A673 (cell line): ENCODE results near the gene GUCY1B1. TPM values are rescaled to one million over a fixed set of nuclear protein-coding genes. Genes with fewer than 3 reads are reported as not detected.

Source experiments
- BruUV-seq: library from RNA; stranded (reverse); fragments of 400-500 nt; replicated peaks from 2 replicates; lab custom pipeline; 2021; lab: Mats Ljungman, UMichigan
- CTCF ChIA-PET: fragments of 300-600 bp; sonication (Branson Sonifier 250); formaldehyde crosslinking; loops from one replicate; lab custom pipeline; 2022; ENCODE audit warnings: antibody characterized with exemption; lab: Charles Lee
- POLR2A ChIA-PET: fragments of 300-600 bp; sonication (Branson Sonifier 250); formaldehyde crosslinking; loops from one replicate; lab custom pipeline; 2022; ENCODE audit warnings: antibody characterized with exemption; ENCODE audit not compliant: low non-redundant PET; lab: Charles Lee
- DNase-seq: peaks from one replicate; pipeline ENCODE4 v3.0.0-alpha.2; 2015; ENCODE audit warnings: low spot score
- H3K27ac ChIP-seq: fragments of 200-600 bp; sonication (generic); 2 replicates; pipeline ENCODE4 v1.5.1; 2016; ENCODE audit warnings: mixed run types, low read depth, mild to moderate bottlenecking, mixed read lengths, antibody characterized with exemption, low read length; ENCODE audit not compliant: poor library complexity, severe bottlenecking
- H3K27me3 ChIP-seq: fragments of 200-600 bp; sonication (generic); replicated peaks from 2 replicates; pipeline ENCODE4 v1.6.1; 2017; ENCODE audit warnings: mixed run types, low read depth, mild to moderate bottlenecking, mixed read lengths, antibody characterized with exemption, low read length; ENCODE audit not compliant: insufficient read depth, poor library complexity
- H3K36me3 ChIP-seq: fragments of 200-600 bp; sonication (generic); 2 replicates; pipeline ENCODE4 v1.6.1; 2016; ENCODE audit warnings: mixed run types, mild to moderate bottlenecking, mixed read lengths, antibody characterized with exemption, low read length; ENCODE audit not compliant: insufficient read depth, poor library complexity, severe bottlenecking
- H3K4me1 ChIP-seq: fragments of 200-600 bp; sonication (generic); 2 replicates; pipeline ENCODE4 v1.6.1; 2017; ENCODE audit warnings: mixed run types, mild to moderate bottlenecking, mixed read lengths, antibody characterized with exemption, low read length; ENCODE audit not compliant: insufficient read depth, poor library complexity, severe bottlenecking
- H3K4me3 ChIP-seq: fragments of 200-600 bp; sonication (generic); 2 replicates; pipeline ENCODE4 v1.5.1; 2016; ENCODE audit warnings: low read depth, mixed run types, mild to moderate bottlenecking, mixed read lengths, low read length; ENCODE audit not compliant: poor library complexity, severe bottlenecking
- H3K9me3 ChIP-seq: fragments of 200-600 bp; sonication (generic); 2 replicates; pipeline ENCODE4 v1.6.1; 2016; ENCODE audit warnings: mixed run types, low read depth, mild to moderate bottlenecking, mixed read lengths, antibody characterized with exemption, low read length; ENCODE audit not compliant: poor library complexity, severe bottlenecking
- EZH2 ChIP-seq: fragments of 200-600 bp; sonication (generic); IDR thresholded peaks from 2 replicates; pipeline ENCODE4 v1.6.1; 2017; ENCODE audit warnings: borderline replicate concordance, low read depth, mild to moderate bottlenecking, mixed read lengths, antibody characterized with exemption, low read length; ENCODE audit not compliant: poor library complexity, severe bottlenecking
- intact Hi-C: fragments of 100-400 bp; cut with micrococcal nuclease; formaldehyde crosslinking; loops from one replicate; pipeline ENCODE4 v1.10.0; 2022; ENCODE audit not compliant: unreplicated experiment
- total RNA-seq: library from RNA; stranded (reverse); gene quantifications from 2 replicates; pipeline ENCODE4 v1.2.3, GENCODE V29; 2021
- TF ChIP-seq, protein P1 (sequence below): fragments of 300-800, 200-600 bp; sonication (generic); conservative IDR thresholded peaks from 2 replicates; pipeline ENCODE4 v1.5.1; 2017; ENCODE audit warnings: low read depth, mild to moderate bottlenecking, antibody characterized with exemption, low read length, moderate library complexity, mixed read lengths

The GUCY1B1 gene
- total RNA-seq, 1 experiment from 2014 or later = not detected

DNA sequence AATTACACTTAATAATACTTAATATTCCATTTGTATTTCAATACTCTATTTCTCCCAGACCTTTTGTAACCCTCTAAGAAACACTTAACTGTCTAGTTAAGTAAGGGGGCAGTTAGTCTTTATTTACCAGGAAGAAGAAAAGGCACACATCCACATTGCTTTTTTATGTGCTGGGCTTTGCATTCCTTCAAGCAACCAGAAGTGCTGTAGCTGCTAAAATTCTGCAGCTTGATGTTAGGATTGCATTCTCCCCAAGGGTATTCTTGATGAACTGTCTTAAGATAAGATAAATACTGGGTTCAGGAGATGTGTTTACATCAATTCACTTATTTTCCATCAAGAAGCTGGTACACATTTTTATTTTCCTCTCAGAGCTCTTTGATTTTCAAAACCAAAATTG lies 83.3 kb downstream of the GUCY1B1 start:
- CTCF ChIA-PET = no interaction called here
- no peak for DNase-seq

GRCh38 chr4:155846929-155847328 lies 88.1 kb downstream of the GUCY1B1 start:
- Histone ChIP-seq H3K4me1 (no peaks in the 10 kb centered on the region), H3K4me3 (no peak overlapping the region), H3K27me3 (no peaks in the 10 kb centered on the region), H3K36me3 (no peaks in the 10 kb centered on the region), H3K27ac (no peak overlapping the region), H3K9me3 (peaks cover 8% of the 10 kb centered on the region)
- CTCF ChIA-PET = no interaction called here
- POLR2A ChIA-PET = interaction anchor here (0.6 kb wide), 1 partner anchor 106 kb away, joined by 3 read pairs; no protein-coding TSS in a partner anchor
- intact Hi-C loops = no loop called here
- DNase-seq = no peak
- BruUV-seq = no TSS peak
- TF ChIP-seq, protein P1, sequence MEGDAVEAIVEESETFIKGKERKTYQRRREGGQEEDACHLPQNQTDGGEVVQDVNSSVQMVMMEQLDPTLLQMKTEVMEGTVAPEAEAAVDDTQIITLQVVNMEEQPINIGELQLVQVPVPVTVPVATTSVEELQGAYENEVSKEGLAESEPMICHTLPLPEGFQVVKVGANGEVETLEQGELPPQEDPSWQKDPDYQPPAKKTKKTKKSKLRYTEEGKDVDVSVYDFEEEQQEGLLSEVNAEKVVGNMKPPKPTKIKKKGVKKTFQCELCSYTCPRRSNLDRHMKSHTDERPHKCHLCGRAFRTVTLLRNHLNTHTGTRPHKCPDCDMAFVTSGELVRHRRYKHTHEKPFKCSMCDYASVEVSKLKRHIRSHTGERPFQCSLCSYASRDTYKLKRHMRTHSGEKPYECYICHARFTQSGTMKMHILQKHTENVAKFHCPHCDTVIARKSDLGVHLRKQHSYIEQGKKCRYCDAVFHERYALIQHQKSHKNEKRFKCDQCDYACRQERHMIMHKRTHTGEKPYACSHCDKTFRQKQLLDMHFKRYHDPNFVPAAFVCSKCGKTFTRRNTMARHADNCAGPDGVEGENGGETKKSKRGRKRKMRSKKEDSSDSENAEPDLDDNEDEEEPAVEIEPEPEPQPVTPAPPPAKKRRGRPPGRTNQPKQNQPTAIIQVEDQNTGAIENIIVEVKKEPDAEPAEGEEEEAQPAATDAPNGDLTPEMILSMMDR = no peak
- no peak for TF ChIP-seq EZH2

More for the DNA sequence above, 83.3 kb downstream of the GUCY1B1 start:
- H3K9me3 ChIP-seq = peaks cover 4% of the 10 kb centered on the region
- intact Hi-C loops = no loop called here
- TF ChIP-seq, protein P1 = no peak
- no peak for TF ChIP-seq EZH2
- no TSS peak for BruUV-seq
- H3K27me3 ChIP-seq = no peaks in the 10 kb centered on the region
- H3K4me1 ChIP-seq = no peaks in the 10 kb centered on the region
- POLR2A ChIA-PET = no interaction called here
- H3K36me3 ChIP-seq = no peaks in the 10 kb centered on the region
- no peak overlapping the region for H3K27ac ChIP-seq
- no peak overlapping the region for H3K4me3 ChIP-seq

GRCh38 chr4:155849042-155849441 lies 90.2 kb downstream of the GUCY1B1 start:
- intact Hi-C loops = no loop called here
- Histone ChIP-seq H3K4me1 (no peaks in the 10 kb centered on the region), H3K9me3 (peaks cover 8% of the 10 kb centered on the region), H3K4me3 (no peak overlapping the region), H3K27ac (no peak overlapping the region), H3K36me3 (no peaks in the 10 kb centered on the region), H3K27me3 (no peaks in the 10 kb centered on the region)
- no peak for TF ChIP-seq EZH2
- TF ChIP-seq, protein P1 = no peak
- no TSS peak for BruUV-seq
- CTCF ChIA-PET = no interaction called here
- POLR2A ChIA-PET = no interaction called here
- no peak for DNase-seq
